KOPT-K1 (cell line): ENCODE data around the gene ZNF571.
A peak's percentile ranks its signal among the peaks of the same experiment; 100 is the strongest.

Experiments used
- H3K27ac ChIP-seq: fragments of 200-600 bp; sonication (generic); 2 replicates; pipeline ENCODE4 v1.5.1; 2016; ENCODE audit warnings: antibody characterized with exemption, mild to moderate bottlenecking, low read depth, low read length; ENCODE audit not compliant: poor library complexity, severe bottlenecking
- H3K36me3 ChIP-seq: fragments of 200-600 bp; sonication (generic); 2 replicates; pipeline ENCODE4 v1.5.1; 2017; ENCODE audit warnings: antibody characterized with exemption, mild to moderate bottlenecking, low read length, moderate library complexity; ENCODE audit not compliant: insufficient read depth
- H3K9me3 ChIP-seq: fragments of 200-600 bp; sonication (generic); 2 replicates; pipeline ENCODE4 v1.5.1; 2017; ENCODE audit warnings: antibody characterized with exemption, low read length, mild to moderate bottlenecking; ENCODE audit not compliant: insufficient read depth, poor library complexity, severe bottlenecking

Gene ZNF571

GRCh38 chr19:37594304-37594981 lies at the start of gene ZNF571, which contains the start of gene ZNF540:
ZNF571 (minus strand) TSS chr19:37594792; CDS start chr19:37586676, 8,116 bp downstream.
ZNF540 (plus strand) TSS chr19:37594876; CDS start chr19:37598448, 3,572 bp downstream.
- H3K9me3 ChIP-seq, result peaks cover 21% of the 10 kb centered on the region
- H3K27ac ChIP-seq, result peak within 1 kb of the TSS; percentile 62
- H3K36me3 ChIP-seq, result no peaks in the 10 kb centered on the region

- peaks cover 96% of the 10 kb centered on the region for H3K9me3 ChIP-seq
- peaks cover 66% of the 10 kb centered on the region for H3K36me3 ChIP-seq
- no peak overlapping the region for H3K27ac ChIP-seq
Observed at GRCh38 chr19:37635076-37636056, 40.8 kb upstream of the ZNF571 start.

DNA sequence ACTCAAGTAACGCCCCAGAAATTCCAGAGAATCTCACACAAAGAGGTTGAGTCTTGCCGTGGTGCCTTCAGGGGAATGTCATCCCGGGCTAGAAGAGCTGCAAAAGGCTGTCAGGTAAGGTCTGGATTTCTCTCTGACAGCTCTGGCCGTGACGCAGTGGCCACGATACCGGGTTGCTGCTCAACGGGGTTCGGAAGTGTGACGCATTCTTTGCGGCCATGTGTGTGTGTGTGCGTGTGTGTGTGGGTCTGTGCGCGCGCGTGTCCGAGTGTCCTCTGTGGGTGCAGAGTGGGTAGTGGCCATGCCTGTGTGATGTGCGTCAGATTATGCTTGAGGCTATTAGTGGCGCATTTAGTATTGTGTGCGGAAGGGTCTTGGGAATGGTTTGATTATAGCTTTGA lies 390 bp upstream of the ZNF571 start:
- H3K27ac ChIP-seq, result peak overlapping the region; percentile 62
- no peaks in the 10 kb centered on the region for H3K36me3 ChIP-seq
- peaks cover 18% of the 10 kb centered on the region for H3K9me3 ChIP-seq

DNA sequence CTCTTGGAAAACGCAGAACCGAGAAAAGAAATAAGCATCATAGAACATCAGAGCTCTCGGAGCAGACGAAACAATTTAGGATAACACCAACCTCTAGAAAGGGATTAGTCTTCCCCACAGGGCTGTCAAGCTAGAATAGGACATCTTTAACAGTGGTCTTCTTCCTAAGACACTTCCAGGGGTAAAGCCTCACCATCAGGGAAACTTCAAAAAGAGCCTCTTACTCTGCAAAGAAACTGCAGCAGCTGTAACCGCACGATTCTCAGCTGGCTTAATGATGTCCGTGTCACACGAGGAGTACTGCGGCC lies 642 bp downstream of the ZNF571 start:
- peaks cover 21% of the 10 kb centered on the region for H3K9me3 ChIP-seq
- peak overlapping the region; percentile 62 for H3K27ac ChIP-seq
- H3K36me3 ChIP-seq, result no peaks in the 10 kb centered on the region

- Histone ChIP-seq H3K9me3 (peaks cover 87% of the 10 kb centered on the region), H3K27ac (no peak overlapping the region), H3K36me3 (peaks cover 53% of the 10 kb centered on the region; the same call in 1 of the 2 replicates)
Observed at GRCh38 chr19:37583340-37583739, 11.3 kb downstream of the ZNF571 start.

DNA sequence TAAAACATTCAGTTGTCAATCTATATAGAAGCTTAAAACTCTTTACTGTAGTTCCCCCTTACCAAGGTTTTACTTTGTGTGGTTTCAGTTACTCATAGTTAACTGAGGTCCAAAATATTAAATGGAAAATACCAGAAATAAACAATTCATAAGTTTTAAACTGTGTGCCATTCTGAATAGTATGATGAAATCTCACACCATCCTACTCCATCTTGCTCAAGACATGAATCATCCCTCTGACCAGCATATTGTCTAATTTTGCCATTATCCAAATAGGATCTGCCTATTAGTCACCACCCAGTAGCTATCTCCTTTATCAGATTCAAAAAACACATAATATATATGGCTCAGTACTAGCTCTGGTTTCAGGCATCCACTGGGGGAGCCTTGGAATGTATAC lies 22.4 kb downstream of the ZNF571 start:
- H3K27ac ChIP-seq, result no peak overlapping the region
- H3K36me3 ChIP-seq, result peaks cover 4% of the 10 kb centered on the region; the same call in 1 of the 2 replicates
- H3K9me3 ChIP-seq, result peaks cover 64% of the 10 kb centered on the region

DNA sequence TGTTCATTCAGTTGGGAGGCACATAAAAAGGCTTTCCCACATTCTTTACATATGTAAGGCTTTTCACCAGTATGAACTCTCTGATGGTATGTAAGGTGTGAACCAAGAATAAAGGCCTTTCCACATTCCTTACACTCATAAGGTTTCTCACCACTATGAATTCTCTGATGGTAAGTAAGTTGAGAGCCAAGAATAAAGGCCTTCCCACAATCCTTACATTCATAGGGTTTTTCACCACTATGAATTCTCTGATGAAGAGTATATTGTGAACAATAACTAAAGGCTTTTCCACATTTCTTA lies 29.3 kb downstream of the ZNF571 start:
- Histone ChIP-seq H3K36me3 (peaks cover 10% of the 10 kb centered on the region), H3K9me3 (peaks cover 100% of the 10 kb centered on the region)

GRCh38 chr19:37564624-37565369 lies 29.8 kb downstream of the ZNF571 start:
- H3K27ac ChIP-seq, result no peak overlapping the region
- H3K36me3 ChIP-seq, result peaks cover 10% of the 10 kb centered on the region
- peaks cover 97% of the 10 kb centered on the region for H3K9me3 ChIP-seq

More for the DNA sequence above, 29.3 kb downstream of the ZNF571 start:
- no peak overlapping the region for H3K27ac ChIP-seq

- peaks cover 10% of the 10 kb centered on the region for H3K36me3 ChIP-seq
- H3K27ac ChIP-seq, result no peak overlapping the region
- H3K9me3 ChIP-seq, result peaks cover 96% of the 10 kb centered on the region
Observed at GRCh38 chr19:37563518-37563917, 31.1 kb downstream of the ZNF571 start.

- Histone ChIP-seq H3K9me3 (peaks cover 75% of the 10 kb centered on the region), H3K27ac (no peak overlapping the region), H3K36me3 (no peaks in the 10 kb centered on the region)
Observed at GRCh38 chr19:37551129-37551993, 43.2 kb downstream of the ZNF571 start.

DNA sequence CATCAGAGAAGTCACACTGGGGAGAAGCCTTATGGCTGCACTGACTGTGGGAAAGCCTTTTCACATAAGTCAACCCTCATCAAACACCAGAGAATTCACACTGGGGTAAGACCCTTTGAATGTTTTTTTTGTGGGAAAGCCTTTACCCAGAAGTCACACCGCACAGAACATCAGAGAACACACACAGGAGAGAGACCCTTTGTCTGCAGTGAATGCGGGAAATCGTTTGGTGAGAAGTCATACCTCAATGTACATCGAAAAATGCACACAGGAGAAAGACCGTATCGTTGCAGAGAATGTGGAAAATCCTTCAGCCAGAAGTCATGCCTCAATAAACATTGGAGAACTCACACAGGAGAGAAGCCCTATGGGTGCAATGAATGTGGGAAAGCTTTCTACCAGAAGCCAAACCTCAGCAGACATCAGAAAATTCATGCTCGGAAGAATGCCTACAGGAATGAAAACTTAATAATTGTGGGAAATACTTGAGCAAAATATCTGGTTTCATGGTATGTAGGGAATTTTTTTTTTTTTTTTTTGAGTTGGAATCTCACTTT lies 57.1 kb downstream of the ZNF571 start:
- no peak overlapping the region for H3K27ac ChIP-seq
- no peaks in the 10 kb centered on the region for H3K36me3 ChIP-seq
- peaks cover 53% of the 10 kb centered on the region for H3K9me3 ChIP-seq

DNA sequence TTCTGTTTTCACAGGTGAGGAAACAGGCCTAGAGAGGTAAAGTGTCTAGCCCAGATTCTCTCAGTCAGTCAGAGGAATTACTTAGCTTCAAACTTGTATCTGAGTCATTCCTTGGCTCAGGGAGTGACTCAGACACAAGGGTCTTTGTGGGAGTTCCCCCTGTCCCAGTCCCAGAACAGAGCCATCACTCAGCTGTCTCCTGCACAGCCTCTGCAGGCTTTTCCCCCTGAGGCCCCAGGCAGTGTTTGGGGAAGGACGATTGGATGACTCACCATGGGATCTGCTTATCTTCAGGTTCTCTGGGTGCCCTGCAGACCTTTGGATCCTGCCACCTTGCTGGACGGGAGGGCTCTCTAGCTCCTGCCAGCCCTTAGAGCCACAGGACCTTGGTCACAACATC lies 74.7 kb downstream of the ZNF571 start:
- H3K27ac ChIP-seq, result no peak overlapping the region
- peaks cover 34% of the 10 kb centered on the region for H3K9me3 ChIP-seq
- no peaks in the 10 kb centered on the region for H3K36me3 ChIP-seq
